ENCODE data around the gene FGD5. TPM values are rescaled to one million over a fixed set of nuclear protein-coding genes. Genes with fewer than 3 reads are reported as not detected.

Gene FGD5
- total RNA-seq, 1 donor from 2014 or later = 0.24 TPM

DNA sequence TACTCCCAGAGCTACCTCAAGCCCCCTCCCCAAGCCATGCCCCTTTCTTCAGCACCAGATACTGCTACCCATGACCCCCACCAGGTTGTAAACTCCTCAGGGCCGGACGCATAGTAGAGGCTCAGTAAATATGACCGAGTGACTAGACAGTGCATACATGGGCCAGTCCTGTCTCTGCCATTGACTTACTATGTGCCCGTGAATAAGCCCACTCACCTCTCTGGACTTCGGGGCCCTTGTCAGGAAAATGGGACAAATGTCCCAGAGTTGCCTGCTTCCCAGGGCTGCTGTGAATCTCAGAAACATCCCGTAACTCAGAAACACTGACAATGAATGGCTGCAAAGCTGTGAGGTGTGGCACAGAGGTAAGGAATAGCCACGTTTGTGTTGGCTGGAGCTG is 48.2 kb upstream of the FGD5 start:
- no peaks in the 10 kb centered on the region for H4K20me1 ChIP-seq (ENCODE audit: low read depth)
- H2AFZ ChIP-seq (replicated peaks) = no peak overlapping the region
- Mint-ChIP-seq H3K27me3 (ENCODE audit: insufficient read depth, low read depth) (peaks cover 8% of the 10 kb centered on the region), H3K36me3 (no peaks in the 10 kb centered on the region), H3K27ac (no peak overlapping the region), H3K9me3 (no peaks in the 10 kb centered on the region), H3K4me1 (peaks cover 5% of the 10 kb centered on the region), H3K4me3 (no peak overlapping the region)
- H3K4me3 ChIP-seq = no peak overlapping the region
- no peak for TF ChIP-seq EZH2phosphoT487 (IDR thresholded peaks at IDR 0.05)
- TF ChIP-seq, protein P1, sequence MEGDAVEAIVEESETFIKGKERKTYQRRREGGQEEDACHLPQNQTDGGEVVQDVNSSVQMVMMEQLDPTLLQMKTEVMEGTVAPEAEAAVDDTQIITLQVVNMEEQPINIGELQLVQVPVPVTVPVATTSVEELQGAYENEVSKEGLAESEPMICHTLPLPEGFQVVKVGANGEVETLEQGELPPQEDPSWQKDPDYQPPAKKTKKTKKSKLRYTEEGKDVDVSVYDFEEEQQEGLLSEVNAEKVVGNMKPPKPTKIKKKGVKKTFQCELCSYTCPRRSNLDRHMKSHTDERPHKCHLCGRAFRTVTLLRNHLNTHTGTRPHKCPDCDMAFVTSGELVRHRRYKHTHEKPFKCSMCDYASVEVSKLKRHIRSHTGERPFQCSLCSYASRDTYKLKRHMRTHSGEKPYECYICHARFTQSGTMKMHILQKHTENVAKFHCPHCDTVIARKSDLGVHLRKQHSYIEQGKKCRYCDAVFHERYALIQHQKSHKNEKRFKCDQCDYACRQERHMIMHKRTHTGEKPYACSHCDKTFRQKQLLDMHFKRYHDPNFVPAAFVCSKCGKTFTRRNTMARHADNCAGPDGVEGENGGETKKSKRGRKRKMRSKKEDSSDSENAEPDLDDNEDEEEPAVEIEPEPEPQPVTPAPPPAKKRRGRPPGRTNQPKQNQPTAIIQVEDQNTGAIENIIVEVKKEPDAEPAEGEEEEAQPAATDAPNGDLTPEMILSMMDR (IDR thresholded peaks at IDR 0.05) = no peak
- TF ChIP-seq EZH2 (IDR thresholded peaks at IDR 0.05) = no peak
- no peaks in the 10 kb centered on the region for H3F3A ChIP-seq (ENCODE audit: low read depth)
- no peaks in the 10 kb centered on the region for H3K36me3 ChIP-seq
- H3K4me2 ChIP-seq = no peak overlapping the region
- no peak overlapping the region for H3K27ac ChIP-seq
- H3K79me2 ChIP-seq (ENCODE audit: low read depth) = no peaks in the 10 kb centered on the region
- H3K27me3 ChIP-seq = no peaks in the 10 kb centered on the region
- H3K9me3 ChIP-seq (ENCODE audit: low read depth) = no peaks in the 10 kb centered on the region
- H3K9ac ChIP-seq = no peak overlapping the region
- no peak for DNase-seq (ENCODE audit: low spot score)
- no peaks in the 10 kb centered on the region for H3K4me1 ChIP-seq

GRCh38 chr3:14771593-14772497 is 46.9 kb upstream of the FGD5 start:
- no peak for TF ChIP-seq EZH2 (IDR thresholded peaks at IDR 0.05)
- TF ChIP-seq, protein P1 (IDR thresholded peaks at IDR 0.05) = no peak
- H3K9me3 ChIP-seq (ENCODE audit: low read depth) = no peaks in the 10 kb centered on the region
- no peaks in the 10 kb centered on the region for H3K4me1 ChIP-seq
- DNase-seq (ENCODE audit: low spot score) = no peak
- no peak overlapping the region for H2AFZ ChIP-seq (replicated peaks)
- H3K9me3 Mint-ChIP-seq = no peaks in the 10 kb centered on the region
- H3K79me2 ChIP-seq (ENCODE audit: low read depth) = no peaks in the 10 kb centered on the region
- no peaks in the 10 kb centered on the region for H3K27me3 ChIP-seq
- H3K4me3 ChIP-seq = no peak overlapping the region
- H3K36me3 Mint-ChIP-seq = no peaks in the 10 kb centered on the region
- no peak overlapping the region for H3K9ac ChIP-seq
- no peaks in the 10 kb centered on the region for H4K20me1 ChIP-seq (ENCODE audit: low read depth)
- no peak overlapping the region for H3K4me2 ChIP-seq
- no peaks in the 10 kb centered on the region for H3F3A ChIP-seq (ENCODE audit: low read depth)
- no peak overlapping the region for H3K27ac Mint-ChIP-seq
- no peaks in the 10 kb centered on the region for H3K36me3 ChIP-seq
- peaks cover 5% of the 10 kb centered on the region for H3K4me1 Mint-ChIP-seq
- no peak overlapping the region for H3K4me3 Mint-ChIP-seq
- H3K27ac ChIP-seq = no peak overlapping the region
- peaks cover 8% of the 10 kb centered on the region for H3K27me3 Mint-ChIP-seq (ENCODE audit: insufficient read depth, low read depth)

GRCh38 chr3:14772533-14773138 is 46.1 kb upstream of the FGD5 start:
- TF ChIP-seq EZH2 (IDR thresholded peaks at IDR 0.05) = no peak
- TF ChIP-seq, protein P1 (IDR thresholded peaks at IDR 0.05) = no peak
- no peak for TF ChIP-seq EZH2phosphoT487 (IDR thresholded peaks at IDR 0.05)
- H3K9me3 Mint-ChIP-seq = no peaks in the 10 kb centered on the region
- no peak overlapping the region for H3K27ac Mint-ChIP-seq
- H3F3A ChIP-seq (ENCODE audit: low read depth) = no peaks in the 10 kb centered on the region
- peaks cover 10% of the 10 kb centered on the region for H3K27me3 Mint-ChIP-seq (ENCODE audit: insufficient read depth, low read depth)
- no peak overlapping the region for H3K4me3 Mint-ChIP-seq
- no peaks in the 10 kb centered on the region for H3K79me2 ChIP-seq (ENCODE audit: low read depth)
- no peak for DNase-seq (ENCODE audit: low spot score)
- H3K9ac ChIP-seq = no peak overlapping the region
- H3K36me3 ChIP-seq = no peaks in the 10 kb centered on the region
- H4K20me1 ChIP-seq (ENCODE audit: low read depth) = no peaks in the 10 kb centered on the region
- no peak overlapping the region for H2AFZ ChIP-seq (replicated peaks)
- no peak overlapping the region for H3K4me3 ChIP-seq
- H3K36me3 Mint-ChIP-seq = no peaks in the 10 kb centered on the region
- no peaks in the 10 kb centered on the region for H3K4me1 ChIP-seq
- H3K27me3 ChIP-seq = no peaks in the 10 kb centered on the region
- H3K4me2 ChIP-seq = no peak overlapping the region
- no peak overlapping the region for H3K27ac ChIP-seq
- H3K9me3 ChIP-seq (ENCODE audit: low read depth) = no peaks in the 10 kb centered on the region
- peaks cover 5% of the 10 kb centered on the region for H3K4me1 Mint-ChIP-seq

Measured in neural progenitor cell (in vitro differentiated cells).